Activated T-helper 2 cell treated with anti-CD3 and anti-CD28 coated beads, Interferon-gamma antibody, Interleukin-2, Interleukin-4, amounts not matched to agents 10 μg/mL and 5 μg/mL and 100 μg/mL, durations not matched to agents 14 hours and 24 hours and 36 hours (primary cell): ENCODE results near the gene TEDC1. TPM values are rescaled to one million over a fixed set of nuclear protein-coding genes. Genes with fewer than 3 reads are reported as not detected.

ENCODE experiments used
- DNase-seq: peaks from one replicate; pipeline ENCODE4 v3.0.0; 2021; ENCODE audit warnings: low spot score
- H3K27ac Mint-ChIP-seq: one replicate; pipeline ENCODE4 v1.8.0; 2021; ENCODE audit warnings: mixed read lengths
- H3K27me3 Mint-ChIP-seq: one replicate; pipeline ENCODE4 v1.8.0; 2021; ENCODE audit warnings: low read depth, mixed read lengths
- H3K36me3 Mint-ChIP-seq: one replicate; pipeline ENCODE4 v1.8.0; 2021; ENCODE audit warnings: low read depth, mixed read lengths
- H3K4me1 Mint-ChIP-seq: one replicate; pipeline ENCODE4 v1.8.0; 2021; ENCODE audit warnings: low read depth, mixed read lengths
- H3K4me3 Mint-ChIP-seq: one replicate; pipeline ENCODE4 v1.8.0; 2021; ENCODE audit warnings: low read depth, mild to moderate bottlenecking, moderate library complexity, mixed read lengths
- H3K9me3 Mint-ChIP-seq: one replicate; pipeline ENCODE4 v1.8.0; 2021; ENCODE audit warnings: mixed read lengths
- intact Hi-C: fragments of 100-400 bp; cut with micrococcal nuclease; formaldehyde crosslinking; loops from one replicate; pipeline ENCODE4 v1.15.1; 2023
- total RNA-seq: library from RNA; stranded (reverse); gene quantifications from 2 replicates; pipeline ENCODE4 v1.2.3, GENCODE V29; 2022

TEDC1 gene
- total RNA-seq, 1 donor from 2014 or later = 38.2 TPM

GRCh38 chr14:105500036-105500725 is 9.1 kb downstream of the TEDC1 start:
- Mint-ChIP-seq H3K9me3 (no peaks in the 10 kb centered on the region), H3K4me1 (no peaks in the 10 kb centered on the region), H3K27me3 (no peaks in the 10 kb centered on the region), H3K36me3 (no peaks in the 10 kb centered on the region), H3K4me3 (no peak overlapping the region), H3K27ac (no peak overlapping the region)
- no peak for DNase-seq
- intact Hi-C loops = no loop called here

- intact Hi-C loops = no loop called here
- no peaks in the 10 kb centered on the region for H3K36me3 Mint-ChIP-seq
- H3K4me3 Mint-ChIP-seq = no peak overlapping the region
- H3K27ac Mint-ChIP-seq = no peak overlapping the region
- no peaks in the 10 kb centered on the region for H3K4me1 Mint-ChIP-seq
- no peaks in the 10 kb centered on the region for H3K27me3 Mint-ChIP-seq
- H3K9me3 Mint-ChIP-seq = no peaks in the 10 kb centered on the region
- no peak for DNase-seq
Observed at GRCh38 chr14:105500726-105501101, 9.7 kb downstream of the TEDC1 start.

- no peaks in the 10 kb centered on the region for H3K9me3 Mint-ChIP-seq
- DNase-seq = no peak
- H3K27ac Mint-ChIP-seq = no peak overlapping the region
- H3K27me3 Mint-ChIP-seq = no peaks in the 10 kb centered on the region
- intact Hi-C loops = no loop called here
- H3K36me3 Mint-ChIP-seq = no peaks in the 10 kb centered on the region
- H3K4me1 Mint-ChIP-seq = no peaks in the 10 kb centered on the region
- H3K4me3 Mint-ChIP-seq = no peak overlapping the region
Observed at GRCh38 chr14:105501504-105502291, 10.7 kb downstream of the TEDC1 start.

GRCh38 chr14:105502446-105503295 is 11.6 kb downstream of the TEDC1 start:
- peaks cover 2% of the 10 kb centered on the region for H3K4me1 Mint-ChIP-seq
- DNase-seq = no peak
- H3K27me3 Mint-ChIP-seq = peaks cover 2% of the 10 kb centered on the region
- no peaks in the 10 kb centered on the region for H3K9me3 Mint-ChIP-seq
- H3K36me3 Mint-ChIP-seq = no peaks in the 10 kb centered on the region
- H3K27ac Mint-ChIP-seq = no peak overlapping the region
- H3K4me3 Mint-ChIP-seq = no peak overlapping the region
- intact Hi-C loops = no loop called here

- intact Hi-C loops = no loop called here
- DNase-seq = no peak
Observed at GRCh38 chr14:105503296-105503640, 12.2 kb downstream of the TEDC1 start.

GRCh38 chr14:105503935-105504692 is 13.1 kb downstream of the TEDC1 start:
- Mint-ChIP-seq H3K27me3 (peaks cover 11% of the 10 kb centered on the region), H3K36me3 (no peaks in the 10 kb centered on the region), H3K9me3 (no peaks in the 10 kb centered on the region), H3K27ac (no peak overlapping the region), H3K4me3 (no peak overlapping the region), H3K4me1 (peaks cover 6% of the 10 kb centered on the region)
- intact Hi-C loops = no loop called here
- DNase-seq = no peak

More at GRCh38 chr14:105503296-105503640, 12.2 kb downstream of the TEDC1 start:
- no peaks in the 10 kb centered on the region for H3K36me3 Mint-ChIP-seq
- peaks cover 6% of the 10 kb centered on the region for H3K27me3 Mint-ChIP-seq
- no peak overlapping the region for H3K27ac Mint-ChIP-seq
- peaks cover 6% of the 10 kb centered on the region for H3K4me1 Mint-ChIP-seq
- H3K9me3 Mint-ChIP-seq = no peaks in the 10 kb centered on the region
- no peak overlapping the region for H3K4me3 Mint-ChIP-seq

- intact Hi-C loops = no loop called here
- Mint-ChIP-seq H3K36me3 (no peaks in the 10 kb centered on the region), H3K27ac (no peak overlapping the region), H3K4me1 (peaks cover 6% of the 10 kb centered on the region), H3K27me3 (peaks cover 11% of the 10 kb centered on the region), H3K4me3 (no peak overlapping the region), H3K9me3 (no peaks in the 10 kb centered on the region)
- DNase-seq = no peak
Observed at GRCh38 chr14:105505101-105505500, 14.1 kb downstream of the TEDC1 start.

GRCh38 chr14:105507247-105507646 is 16.2 kb downstream of the TEDC1 start:
- no peak overlapping the region for H3K4me3 Mint-ChIP-seq
- no peaks in the 10 kb centered on the region for H3K36me3 Mint-ChIP-seq
- H3K9me3 Mint-ChIP-seq = no peaks in the 10 kb centered on the region
- peaks cover 15% of the 10 kb centered on the region for H3K27me3 Mint-ChIP-seq
- H3K4me1 Mint-ChIP-seq = peaks cover 6% of the 10 kb centered on the region
- H3K27ac Mint-ChIP-seq = no peak overlapping the region
- DNase-seq = no peak
- intact Hi-C loops = no loop called here

- no peaks in the 10 kb centered on the region for H3K9me3 Mint-ChIP-seq
- H3K27ac Mint-ChIP-seq = no peak overlapping the region
- peaks cover 15% of the 10 kb centered on the region for H3K27me3 Mint-ChIP-seq
- H3K4me3 Mint-ChIP-seq = no peak overlapping the region
- no peak for DNase-seq
- no peaks in the 10 kb centered on the region for H3K36me3 Mint-ChIP-seq
- peaks cover 6% of the 10 kb centered on the region for H3K4me1 Mint-ChIP-seq
- intact Hi-C loops = no loop called here
Observed at GRCh38 chr14:105508069-105508468, 17.0 kb downstream of the TEDC1 start.

- Mint-ChIP-seq H3K27me3 (peaks cover 15% of the 10 kb centered on the region), H3K36me3 (no peaks in the 10 kb centered on the region), H3K4me3 (no peak overlapping the region), H3K4me1 (peaks cover 6% of the 10 kb centered on the region), H3K27ac (no peak overlapping the region), H3K9me3 (no peaks in the 10 kb centered on the region)
- DNase-seq = no peak
- intact Hi-C loops = no loop called here
Observed at GRCh38 chr14:105508601-105509000, 17.6 kb downstream of the TEDC1 start.

GRCh38 chr14:105517096-105517495 is 26.1 kb downstream of the TEDC1 start:
- Mint-ChIP-seq H3K27me3 (peaks cover 25% of the 10 kb centered on the region), H3K4me1 (no peaks in the 10 kb centered on the region), H3K27ac (no peak overlapping the region), H3K36me3 (no peaks in the 10 kb centered on the region), H3K9me3 (peaks cover 2% of the 10 kb centered on the region), H3K4me3 (no peak overlapping the region)
- DNase-seq = no peak
- intact Hi-C loops = no loop called here

- no peak for DNase-seq
- H3K36me3 Mint-ChIP-seq = no peaks in the 10 kb centered on the region
- no peaks in the 10 kb centered on the region for H3K4me1 Mint-ChIP-seq
- H3K27me3 Mint-ChIP-seq = peaks cover 32% of the 10 kb centered on the region
- H3K27ac Mint-ChIP-seq = no peak overlapping the region
- intact Hi-C loops = no loop called here
- no peak overlapping the region for H3K4me3 Mint-ChIP-seq
- H3K9me3 Mint-ChIP-seq = no peaks in the 10 kb centered on the region
Observed at GRCh38 chr14:105519946-105520698, 29.1 kb downstream of the TEDC1 start.
